Liver (tissue), 9 donors: ENCODE measurements around the gene DNAH2. TPM values are rescaled to one million over a fixed set of nuclear protein-coding genes. Genes with fewer than 3 reads are reported as not detected.

ENCODE experiments used
- DNase-seq: peaks from one replicate; pipeline ENCODE4 v3.0.0-alpha.2; 2017; ENCODE audit warnings: low spot score
- H3K27ac ChIP-seq, 2 donors: one replicate each; pipeline ENCODE4 v1.7.0; 2013; ENCODE audit warnings: inconsistent platforms in 2 of 2, low read length in 2 of 2, control low read depth in 1 of 2, low read depth in 1 of 2, mild to moderate bottlenecking in 1 of 2
- H3K27me3 ChIP-seq, 4 donors: one replicate each; pipeline versions ENCODE4 v1.6.1 to v1.7.0; 2013; ENCODE audit warnings: low read length in 3 of 4, inconsistent platforms in 1 of 4, mild to moderate bottlenecking in 1 of 4, moderate library complexity in 1 of 4; ENCODE audit not compliant: control insufficient read depth in 4 of 4, insufficient read depth in 4 of 4
- H3K36me3 ChIP-seq, 4 donors: one replicate each; pipeline versions ENCODE4 v1.6.1 to v1.7.0; 2013; ENCODE audit warnings: low read length in 3 of 4, mild to moderate bottlenecking in 3 of 4, low read depth in 1 of 4, moderate library complexity in 1 of 4; ENCODE audit not compliant: control insufficient read depth in 4 of 4, insufficient read depth in 3 of 4
- H3K4me1 ChIP-seq, 4 donors: one replicate each; pipeline versions ENCODE4 v1.6.1 to v1.7.0; 2013; ENCODE audit warnings: low read length in 3 of 4, mild to moderate bottlenecking in 3 of 4, moderate library complexity in 1 of 4; ENCODE audit not compliant: control insufficient read depth in 4 of 4, insufficient read depth in 4 of 4
- H3K4me3 ChIP-seq, 3 donors: one replicate each; pipeline versions ENCODE4 v1.6.1 to v1.7.0; 2013; ENCODE audit warnings: low read length in 3 of 3, control low read depth in 1 of 3, low read depth in 1 of 3, mild to moderate bottlenecking in 1 of 3
- H3K9ac ChIP-seq, 2 donors: one replicate each; pipeline ENCODE4 v1.7.0; 2013; ENCODE audit warnings: low read length in 2 of 2, mild to moderate bottlenecking in 2 of 2, moderate library complexity in 2 of 2, control low read depth in 1 of 2, low read depth in 1 of 2
- H3K9me3 ChIP-seq, 4 donors: one replicate each; pipeline versions ENCODE4 v1.6.1 to v1.7.0; 2013; ENCODE audit warnings: low read length in 3 of 4; ENCODE audit not compliant: control insufficient read depth in 4 of 4
- ATF3 ChIP-seq: IDR thresholded peaks from 2 replicates; pipeline ENCODE4 v1.6.1; 2016; ENCODE audit warnings: antibody characterized with exemption
- CTCF ChIP-seq: fragments of 150-350 bp; IDR thresholded peaks from 2 replicates; pipeline ENCODE4 v1.5.1; 2017; ENCODE audit warnings: improper control_type of control experiment, low read depth, low read length; ENCODE audit not compliant: missing input control
- EGR1 ChIP-seq, 2 donors: IDR thresholded peaks; 2 replicates each; pipeline ENCODE4 v1.6.1; 2016 to 2018; ENCODE audit warnings: antibody characterized with exemption in 2 of 2, low read depth in 2 of 2
- FOXA1 ChIP-seq: IDR thresholded peaks from 2 replicates; pipeline ENCODE4 v1.6.1; 2016; ENCODE audit warnings: antibody characterized with exemption
- FOXA2 ChIP-seq: IDR thresholded peaks from 2 replicates; pipeline ENCODE4 v1.6.1; 2016; ENCODE audit warnings: antibody characterized with exemption
- GABPA ChIP-seq, 2 donors: IDR thresholded peaks in 1 of 2; conservative IDR thresholded peaks in 1 of 2; 2 replicates each; pipeline ENCODE4 v1.6.1; 2016; ENCODE audit warnings: antibody characterized with exemption in 2 of 2, mild to moderate bottlenecking in 1 of 2, moderate library complexity in 1 of 2
- HNF4A ChIP-seq, 2 donors: conservative IDR thresholded peaks; 2 replicates each; pipeline ENCODE4 v1.6.1; 2016; ENCODE audit warnings: antibody characterized with exemption in 2 of 2, mild to moderate bottlenecking in 2 of 2
- HNF4G ChIP-seq: IDR thresholded peaks from 2 replicates; pipeline ENCODE4 v1.6.1; 2016; ENCODE audit warnings: antibody characterized with exemption
- JUND ChIP-seq, 2 donors: IDR thresholded peaks; 2 replicates each; pipeline ENCODE4 v1.6.1; 2016; ENCODE audit warnings: antibody characterized with exemption in 2 of 2
- MAX ChIP-seq: IDR thresholded peaks from 2 replicates; pipeline ENCODE4 v1.6.1; 2016; ENCODE audit warnings: antibody characterized with exemption
- RAD21 ChIP-seq, 2 donors: IDR thresholded peaks; 2 replicates each; pipeline ENCODE4 v1.6.1; 2016; ENCODE audit warnings: antibody characterized with exemption in 2 of 2, mild to moderate bottlenecking in 2 of 2
- REST ChIP-seq: IDR thresholded peaks from 2 replicates; pipeline ENCODE4 v1.6.1; 2016; ENCODE audit warnings: antibody characterized with exemption, mild to moderate bottlenecking
- RXRA ChIP-seq, 2 donors: IDR thresholded peaks; 2 replicates each; pipeline ENCODE4 v1.6.1; 2017 to 2018; ENCODE audit warnings: antibody characterized with exemption in 2 of 2, mild to moderate bottlenecking in 1 of 2
- SP1 ChIP-seq: IDR thresholded peaks from 2 replicates; pipeline ENCODE4 v1.6.1; 2018; ENCODE audit warnings: antibody characterized with exemption, mild to moderate bottlenecking
- TAF1 ChIP-seq: conservative IDR thresholded peaks from 2 replicates; pipeline ENCODE4 v1.6.1; 2016; ENCODE audit warnings: antibody characterized with exemption, mild to moderate bottlenecking
- YY1 ChIP-seq: IDR thresholded peaks from 2 replicates; pipeline ENCODE4 v1.6.1; 2016; ENCODE audit warnings: antibody characterized with exemption, mild to moderate bottlenecking
- WGBS: extraction: QIAGEN DNeasy Blood & Tissue Kit; methylation state at CpG from one replicate; pipeline ENCODE4 v1.1.7; 2013; 5-methylcytosine and 5-hydroxymethylcytosine counted together
- polyA plus RNA-seq, 2 donors: library from polyadenylated mRNA; stranded (reverse) in 1 of 2; unstranded in 1 of 2; fragments of 200-250 nt in 1 of 2; fragments of >200 nt in 1 of 2; fragmentation: Nextera tagmentation in 1 of 2; extraction: Ambion mirVana in 1 of 2; gene quantifications; one replicate each; pipeline versions ENCODE4 v1.2.1 to v1.2.3, GENCODE V29; 2013 to 2015
- total RNA-seq, 2 donors: library from RNA; depleted of rRNA; stranded (reverse); fragments of >200 nt; gene quantifications; one replicate each; pipeline ENCODE4 v1.2.3, GENCODE V29; 2014
- donor health status: healthy.
- donor health status: healthy.
- donor health status: healthy.
- donor health status: healthy.
- donor health status: healthy.

DNAH2 gene
- total and polyA plus RNA-seq, 4 donors: under 0.01 to 0.25 (median 0.05) TPM

GRCh38 chr17:7858522-7858810, 140.9 kb downstream of the DNAH2 start:
- Histone ChIP-seq H3K27me3 (no peaks in the 10 kb centered on the region), H3K27ac (peak overlapping the region; percentile 86 to 97), H3K4me3 (peak overlapping the region; percentile 66 to 95 (median 93)), H3K4me1 (peaks cover 5 to 48% (median 38%) of the 10 kb centered on the region in 4 donors), H3K36me3 (peaks cover 0 to 2% (median 1%) of the 10 kb centered on the region in 4 donors), H3K9ac (peak overlapping the region; percentile 63 to 81), H3K9me3 (no peaks in the 10 kb centered on the region)
- WGBS: 23% methylated on average over 20 of the region's 20 CpGs
- TF ChIP-seq YY1: peak; percentile 17
- TF ChIP-seq FOXA2: no peak
- TF ChIP-seq HNF4G: no peak
- no peak for TF ChIP-seq FOXA1
- peak; percentile 54 for TF ChIP-seq CTCF
- peak; percentile 62 to 66 for TF ChIP-seq RAD21 (IDR thresholded peaks at IDR 0.05)
- no peak for TF ChIP-seq HNF4A (conservative IDR thresholded peaks at IDR 0.05)
- no peak for TF ChIP-seq EGR1 (IDR thresholded peaks at IDR 0.05; ENCODE audit: low read depth in 2 of 2)
- no peak for DNase-seq

- no peaks in the 10 kb centered on the region for H3K9me3 ChIP-seq
- peaks cover 0 to 2% (median 0%) of the 10 kb centered on the region in 4 donors for H3K36me3 ChIP-seq
- TF ChIP-seq YY1 (no peak), SP1 (no peak), RXRA (IDR thresholded peaks at IDR 0.05) (no peak), HNF4A (conservative IDR thresholded peaks at IDR 0.05) (no peak), EGR1 (IDR thresholded peaks at IDR 0.05; ENCODE audit: low read depth in 2 of 2) (no peak), FOXA1 (no peak), HNF4G (no peak)
- peak overlapping the region in 2 of 3 donors; percentile 66 to 93 for H3K4me3 ChIP-seq
- DNase-seq: no peak
- no peaks in the 10 kb centered on the region for H3K27me3 ChIP-seq
- 89% methylated on average over 8 of the region's 8 CpGs for WGBS
- H3K27ac ChIP-seq: no peak overlapping the region
- peaks cover 5 to 48% (median 38%) of the 10 kb centered on the region in 4 donors for H3K4me1 ChIP-seq
- H3K9ac ChIP-seq: peak overlapping the region in 1 of 2 donors; percentile 81
These were observed 141.5 kb downstream of the DNAH2 start for GRCh38 chr17:7859028-7859427.

GRCh38 chr17:7862692-7863437, 145.3 kb downstream of the DNAH2 start:
- Histone ChIP-seq H3K4me1 (peaks cover 0 to 28% (median 19%) of the 10 kb centered on the region in 4 donors), H3K9ac (no peak overlapping the region), H3K36me3 (peaks cover 0 to 2% (median 0%) of the 10 kb centered on the region in 4 donors), H3K27ac (no peak overlapping the region), H3K9me3 (no peaks in the 10 kb centered on the region), H3K4me3 (no peak overlapping the region), H3K27me3 (no peaks in the 10 kb centered on the region)
- 22% methylated on average over 3 of the region's 3 CpGs for WGBS
- no peak for DNase-seq
- TF ChIP-seq JUND (IDR thresholded peaks at IDR 0.05): no peak
- no peak for TF ChIP-seq HNF4G
- TF ChIP-seq RXRA (IDR thresholded peaks at IDR 0.05): no peak
- no peak for TF ChIP-seq FOXA1
- peak; percentile 90 for TF ChIP-seq RAD21 (IDR thresholded peaks at IDR 0.05)
- TF ChIP-seq ATF3: no peak
- TF ChIP-seq GABPA (IDR thresholded peaks at IDR 0.05 in 1 of 2, conservative IDR thresholded peaks at IDR 0.05 in 1 of 2): no peak
- TF ChIP-seq CTCF: peak; percentile 84
- no peak for TF ChIP-seq TAF1
- TF ChIP-seq HNF4A (conservative IDR thresholded peaks at IDR 0.05): peak in 1 of 2 donors; percentile 26
- TF ChIP-seq MAX: no peak
- TF ChIP-seq REST: no peak
- no peak for TF ChIP-seq FOXA2
- no peak for TF ChIP-seq YY1
